Liver (tissue), 9 donors: Measurements from ENCODE around the gene TRAK1. TPM values are rescaled to one million over a fixed set of nuclear protein-coding genes. Genes with fewer than 3 reads are reported as not detected.

Experiments
- DNase-seq: peaks from one replicate; pipeline ENCODE4 v3.0.0-alpha.2; 2017; ENCODE audit warnings: low spot score
- H3K27ac ChIP-seq, 2 donors: one replicate each; pipeline ENCODE4 v1.7.0; 2013; ENCODE audit warnings: inconsistent platforms in 2 of 2, low read length in 2 of 2, control low read depth in 1 of 2, low read depth in 1 of 2, mild to moderate bottlenecking in 1 of 2
- H3K27me3 ChIP-seq, 4 donors: one replicate each; pipeline versions ENCODE4 v1.6.1 to v1.7.0; 2013; ENCODE audit warnings: low read length in 3 of 4, inconsistent platforms in 1 of 4, mild to moderate bottlenecking in 1 of 4, moderate library complexity in 1 of 4; ENCODE audit not compliant: control insufficient read depth in 4 of 4, insufficient read depth in 4 of 4
- H3K36me3 ChIP-seq, 4 donors: one replicate each; pipeline versions ENCODE4 v1.6.1 to v1.7.0; 2013; ENCODE audit warnings: low read length in 3 of 4, mild to moderate bottlenecking in 3 of 4, low read depth in 1 of 4, moderate library complexity in 1 of 4; ENCODE audit not compliant: control insufficient read depth in 4 of 4, insufficient read depth in 3 of 4
- H3K4me1 ChIP-seq, 4 donors: one replicate each; pipeline versions ENCODE4 v1.6.1 to v1.7.0; 2013; ENCODE audit warnings: low read length in 3 of 4, mild to moderate bottlenecking in 3 of 4, moderate library complexity in 1 of 4; ENCODE audit not compliant: control insufficient read depth in 4 of 4, insufficient read depth in 4 of 4
- H3K4me3 ChIP-seq, 3 donors: one replicate each; pipeline versions ENCODE4 v1.6.1 to v1.7.0; 2013; ENCODE audit warnings: low read length in 3 of 3, control low read depth in 1 of 3, low read depth in 1 of 3, mild to moderate bottlenecking in 1 of 3
- H3K9ac ChIP-seq, 2 donors: one replicate each; pipeline ENCODE4 v1.7.0; 2013; ENCODE audit warnings: low read length in 2 of 2, mild to moderate bottlenecking in 2 of 2, moderate library complexity in 2 of 2, control low read depth in 1 of 2, low read depth in 1 of 2
- H3K9me3 ChIP-seq, 4 donors: one replicate each; pipeline versions ENCODE4 v1.6.1 to v1.7.0; 2013; ENCODE audit warnings: low read length in 3 of 4; ENCODE audit not compliant: control insufficient read depth in 4 of 4
- ATF3 ChIP-seq: IDR thresholded peaks from 2 replicates; pipeline ENCODE4 v1.6.1; 2016; ENCODE audit warnings: antibody characterized with exemption
- CTCF ChIP-seq: fragments of 150-350 bp; IDR thresholded peaks from 2 replicates; pipeline ENCODE4 v1.5.1; 2017; ENCODE audit warnings: improper control_type of control experiment, low read depth, low read length; ENCODE audit not compliant: missing input control
- EGR1 ChIP-seq, 2 donors: IDR thresholded peaks; 2 replicates each; pipeline ENCODE4 v1.6.1; 2016 to 2018; ENCODE audit warnings: antibody characterized with exemption in 2 of 2, low read depth in 2 of 2
- FOXA1 ChIP-seq: IDR thresholded peaks from 2 replicates; pipeline ENCODE4 v1.6.1; 2016; ENCODE audit warnings: antibody characterized with exemption
- FOXA2 ChIP-seq: IDR thresholded peaks from 2 replicates; pipeline ENCODE4 v1.6.1; 2016; ENCODE audit warnings: antibody characterized with exemption
- GABPA ChIP-seq, 2 donors: IDR thresholded peaks in 1 of 2; conservative IDR thresholded peaks in 1 of 2; 2 replicates each; pipeline ENCODE4 v1.6.1; 2016; ENCODE audit warnings: antibody characterized with exemption in 2 of 2, mild to moderate bottlenecking in 1 of 2, moderate library complexity in 1 of 2
- HNF4A ChIP-seq, 2 donors: conservative IDR thresholded peaks; 2 replicates each; pipeline ENCODE4 v1.6.1; 2016; ENCODE audit warnings: antibody characterized with exemption in 2 of 2, mild to moderate bottlenecking in 2 of 2
- HNF4G ChIP-seq: IDR thresholded peaks from 2 replicates; pipeline ENCODE4 v1.6.1; 2016; ENCODE audit warnings: antibody characterized with exemption
- JUND ChIP-seq, 2 donors: IDR thresholded peaks; 2 replicates each; pipeline ENCODE4 v1.6.1; 2016; ENCODE audit warnings: antibody characterized with exemption in 2 of 2
- MAX ChIP-seq: IDR thresholded peaks from 2 replicates; pipeline ENCODE4 v1.6.1; 2016; ENCODE audit warnings: antibody characterized with exemption
- NR2F2 ChIP-seq: IDR thresholded peaks from 2 replicates; pipeline ENCODE4 v1.6.1; 2016; ENCODE audit warnings: antibody characterized with exemption
- RAD21 ChIP-seq, 2 donors: IDR thresholded peaks; 2 replicates each; pipeline ENCODE4 v1.6.1; 2016; ENCODE audit warnings: antibody characterized with exemption in 2 of 2, mild to moderate bottlenecking in 2 of 2
- RXRA ChIP-seq, 2 donors: IDR thresholded peaks; 2 replicates each; pipeline ENCODE4 v1.6.1; 2017 to 2018; ENCODE audit warnings: antibody characterized with exemption in 2 of 2, mild to moderate bottlenecking in 1 of 2
- SP1 ChIP-seq: IDR thresholded peaks from 2 replicates; pipeline ENCODE4 v1.6.1; 2018; ENCODE audit warnings: antibody characterized with exemption, mild to moderate bottlenecking
- TAF1 ChIP-seq: conservative IDR thresholded peaks from 2 replicates; pipeline ENCODE4 v1.6.1; 2016; ENCODE audit warnings: antibody characterized with exemption, mild to moderate bottlenecking
- YY1 ChIP-seq: IDR thresholded peaks from 2 replicates; pipeline ENCODE4 v1.6.1; 2016; ENCODE audit warnings: antibody characterized with exemption, mild to moderate bottlenecking
- ZBTB33 ChIP-seq: IDR thresholded peaks from 2 replicates; pipeline ENCODE4 v1.6.1; 2016; ENCODE audit warnings: antibody characterized with exemption
- WGBS: extraction: QIAGEN DNeasy Blood & Tissue Kit; methylation state at CpG from one replicate; pipeline ENCODE4 v1.1.7; 2013; 5-methylcytosine and 5-hydroxymethylcytosine counted together
- polyA plus RNA-seq, 2 donors: library from polyadenylated mRNA; stranded (reverse) in 1 of 2; unstranded in 1 of 2; fragments of 200-250 nt in 1 of 2; fragments of >200 nt in 1 of 2; fragmentation: Nextera tagmentation in 1 of 2; extraction: Ambion mirVana in 1 of 2; gene quantifications; one replicate each; pipeline versions ENCODE4 v1.2.1 to v1.2.3, GENCODE V29; 2013 to 2015
- total RNA-seq, 2 donors: library from RNA; depleted of rRNA; stranded (reverse); fragments of >200 nt; gene quantifications; one replicate each; pipeline ENCODE4 v1.2.3, GENCODE V29; 2014
- donor health status: healthy.
- donor health status: healthy.
- donor health status: healthy.
- donor health status: healthy.
- donor health status: healthy.

The TRAK1 gene
- total and polyA plus RNA-seq, 4 donors = 3.4 to 21.7 (median 8.6) TPM

GRCh38 chr3:42068303-42069088, 22.7 kb upstream of the TRAK1 start:
- WGBS = 94% methylated on average over 7 of the region's 7 CpGs
- TF ChIP-seq EGR1 (IDR thresholded peaks at IDR 0.05; ENCODE audit: low read depth in 2 of 2) (no peak), HNF4A (conservative IDR thresholded peaks at IDR 0.05) (no peak), RAD21 (IDR thresholded peaks at IDR 0.05) (no peak), YY1 (no peak), ZBTB33 (no peak), FOXA1 (no peak), JUND (IDR thresholded peaks at IDR 0.05) (no peak), ATF3 (no peak), FOXA2 (no peak), NR2F2 (no peak), GABPA (IDR thresholded peaks at IDR 0.05 in 1 of 2, conservative IDR thresholded peaks at IDR 0.05 in 1 of 2) (no peak), RXRA (IDR thresholded peaks at IDR 0.05) (no peak), HNF4G (no peak), CTCF (no peak), MAX (no peak)
- no peaks in the 10 kb centered on the region for H3K9me3 ChIP-seq
- no peak for DNase-seq
- no peak overlapping the region for H3K27ac ChIP-seq
- no peaks in the 10 kb centered on the region for H3K27me3 ChIP-seq
- no peak overlapping the region for H3K9ac ChIP-seq
- no peak overlapping the region for H3K4me3 ChIP-seq
- H3K36me3 ChIP-seq = no peaks in the 10 kb centered on the region
- peaks cover 13 to 33% (median 22%) of the 10 kb centered on the region in 4 donors for H3K4me1 ChIP-seq

- Histone ChIP-seq H3K36me3 (no peaks in the 10 kb centered on the region), H3K27ac (no peak overlapping the region), H3K27me3 (no peaks in the 10 kb centered on the region), H3K9ac (no peak overlapping the region), H3K4me3 (no peak overlapping the region), H3K4me1 (peaks cover 16 to 33% (median 23%) of the 10 kb centered on the region in 4 donors), H3K9me3 (no peaks in the 10 kb centered on the region)
- 99% methylated on average over 2 of the region's 2 CpGs for WGBS
- TF ChIP-seq SP1 (no peak), CTCF (no peak), FOXA1 (no peak), YY1 (no peak), HNF4A (conservative IDR thresholded peaks at IDR 0.05) (no peak), JUND (IDR thresholded peaks at IDR 0.05) (no peak), ZBTB33 (no peak), TAF1 (no peak), HNF4G (no peak), EGR1 (IDR thresholded peaks at IDR 0.05; ENCODE audit: low read depth in 2 of 2) (no peak), ATF3 (no peak), FOXA2 (no peak)
- no peak for DNase-seq
Observed at GRCh38 chr3:42070089-42070488, 21.1 kb upstream of the TRAK1 start.
